Hepatocyte (in vitro differentiated cells): ENCODE data around the gene NCAPD2.

ENCODE experiments used
- EZH2 ChIP-seq: fragments of 200-600 bp; sonication (generic); IDR thresholded peaks from 2 replicates; pipeline ENCODE4 v1.6.1; 2016; ENCODE audit warnings: antibody characterized with exemption, mild to moderate bottlenecking, borderline replicate concordance
- EZH2phosphoT487 ChIP-seq: fragments of 200-600 bp; sonication (generic); IDR thresholded peaks from one replicate; pipeline ENCODE4 v1.6.1; 2018; ENCODE audit warnings: antibody characterized with exemption, mild to moderate bottlenecking, low read depth, moderate library complexity; ENCODE audit not compliant: unreplicated experiment, severe bottlenecking
- TF ChIP-seq, protein P1 (sequence below): fragments of 200-600 bp; sonication (generic); IDR thresholded peaks from 2 replicates; pipeline ENCODE4 v1.5.1; 2016; ENCODE audit warnings: antibody characterized with exemption, mild to moderate bottlenecking; ENCODE audit not compliant: poor library complexity

DNA sequence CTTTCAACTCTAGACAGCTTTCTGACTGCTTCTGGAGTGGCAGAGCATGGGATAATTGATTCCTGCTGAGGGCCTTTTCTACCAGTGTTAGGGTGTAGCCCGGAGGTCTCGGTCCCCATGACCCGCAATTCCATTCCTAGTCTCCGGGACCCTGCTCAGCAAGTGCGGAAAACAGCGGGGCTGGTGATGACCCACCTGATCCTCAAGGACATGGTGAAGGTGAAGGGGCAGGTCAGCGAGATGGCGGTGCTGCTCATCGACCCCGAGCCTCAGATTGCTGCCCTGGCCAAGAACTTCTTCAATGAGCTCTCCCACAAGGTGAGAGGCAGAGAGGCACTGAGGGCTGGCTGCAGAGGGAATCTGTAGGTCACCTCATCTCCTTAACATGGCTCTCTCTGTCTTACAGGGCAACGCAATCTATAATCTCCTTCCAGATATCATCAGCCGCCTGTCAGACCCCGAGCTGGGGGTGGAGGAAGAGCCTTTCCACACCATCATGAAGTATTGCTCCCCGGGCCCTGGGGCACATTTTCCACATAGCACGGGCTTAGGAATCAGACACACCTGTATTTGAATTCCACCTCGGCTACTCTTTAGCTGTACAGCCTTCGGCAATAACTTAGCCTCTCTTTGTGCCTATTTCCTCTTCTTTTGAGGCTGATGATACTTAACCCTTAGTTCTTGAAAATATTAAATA, 34.8 kb downstream of the NCAPD2 start:
- TF ChIP-seq, protein P1, sequence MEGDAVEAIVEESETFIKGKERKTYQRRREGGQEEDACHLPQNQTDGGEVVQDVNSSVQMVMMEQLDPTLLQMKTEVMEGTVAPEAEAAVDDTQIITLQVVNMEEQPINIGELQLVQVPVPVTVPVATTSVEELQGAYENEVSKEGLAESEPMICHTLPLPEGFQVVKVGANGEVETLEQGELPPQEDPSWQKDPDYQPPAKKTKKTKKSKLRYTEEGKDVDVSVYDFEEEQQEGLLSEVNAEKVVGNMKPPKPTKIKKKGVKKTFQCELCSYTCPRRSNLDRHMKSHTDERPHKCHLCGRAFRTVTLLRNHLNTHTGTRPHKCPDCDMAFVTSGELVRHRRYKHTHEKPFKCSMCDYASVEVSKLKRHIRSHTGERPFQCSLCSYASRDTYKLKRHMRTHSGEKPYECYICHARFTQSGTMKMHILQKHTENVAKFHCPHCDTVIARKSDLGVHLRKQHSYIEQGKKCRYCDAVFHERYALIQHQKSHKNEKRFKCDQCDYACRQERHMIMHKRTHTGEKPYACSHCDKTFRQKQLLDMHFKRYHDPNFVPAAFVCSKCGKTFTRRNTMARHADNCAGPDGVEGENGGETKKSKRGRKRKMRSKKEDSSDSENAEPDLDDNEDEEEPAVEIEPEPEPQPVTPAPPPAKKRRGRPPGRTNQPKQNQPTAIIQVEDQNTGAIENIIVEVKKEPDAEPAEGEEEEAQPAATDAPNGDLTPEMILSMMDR: no peak
- TF ChIP-seq EZH2phosphoT487 (no peak), EZH2 (no peak)
